A172 (cell line): ENCODE measurements around the gene FKBP14. TPM values are rescaled to one million over a fixed set of nuclear protein-coding genes. Genes with fewer than 3 reads are reported as not detected.

Experiments used
- DNase-seq: peaks from one replicate; pipeline ENCODE4 v3.0.0-alpha.2; 2015; ENCODE audit warnings: low spot score
- total RNA-seq: library from RNA; depleted of rRNA; stranded (reverse); fragments of >200 nt; shearing (Covaris generic); gene quantifications from 2 replicates; pipeline ENCODE4 v1.2.3, GENCODE V29; 2014; rRNA removed

FKBP14 gene, protein sequence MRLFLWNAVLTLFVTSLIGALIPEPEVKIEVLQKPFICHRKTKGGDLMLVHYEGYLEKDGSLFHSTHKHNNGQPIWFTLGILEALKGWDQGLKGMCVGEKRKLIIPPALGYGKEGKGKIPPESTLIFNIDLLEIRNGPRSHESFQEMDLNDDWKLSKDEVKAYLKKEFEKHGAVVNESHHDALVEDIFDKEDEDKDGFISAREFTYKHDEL
- 13.4 and 17.2 TPM in 2 replicates for total RNA-seq

DNA sequence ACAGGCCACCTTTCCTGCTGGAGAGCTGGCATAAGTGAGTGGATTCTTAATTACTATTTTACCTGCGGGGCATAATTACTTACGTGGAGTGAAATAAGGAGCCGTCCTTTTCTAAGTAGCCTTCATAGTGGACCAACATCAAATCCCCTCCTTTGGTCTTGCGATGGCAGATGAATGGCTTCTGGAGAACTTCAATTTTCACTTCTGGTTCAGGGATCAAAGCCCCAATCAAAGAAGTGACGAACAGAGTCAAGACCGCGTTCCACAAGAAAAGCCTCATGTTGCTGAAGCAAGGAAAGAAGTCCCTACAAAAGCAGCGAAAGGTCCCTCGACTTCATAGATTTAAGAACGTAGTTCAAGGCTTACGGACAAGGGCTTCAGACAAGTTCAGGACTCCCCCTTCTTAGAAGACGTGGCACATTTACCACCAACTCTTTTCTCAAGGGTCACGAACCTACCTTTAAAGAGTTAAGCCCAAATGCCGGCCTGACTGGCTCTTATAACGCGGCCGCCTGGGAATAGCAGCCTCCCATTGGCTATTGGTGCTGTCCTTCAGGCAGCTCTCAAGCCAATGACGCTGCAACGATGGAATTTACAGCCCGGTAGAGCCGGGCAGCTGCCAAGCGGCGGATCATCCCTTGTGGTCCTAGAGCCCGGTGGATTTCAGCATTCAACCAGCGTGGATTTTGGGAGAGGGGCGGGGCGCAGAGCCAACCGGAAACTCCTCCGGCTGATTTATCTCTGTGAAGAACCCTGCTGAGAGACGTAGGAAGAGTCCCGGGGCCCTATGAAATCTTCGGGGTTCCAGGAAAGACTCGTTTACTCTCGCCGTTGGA lies at the start of gene FKBP14:
TSS of gene FKBP14 (minus strand) at position 474 of the 836 bp plus-strand sequence. CDS start at position 280, 194 bp downstream.
- peak; percentile 100 for DNase-seq

DNA sequence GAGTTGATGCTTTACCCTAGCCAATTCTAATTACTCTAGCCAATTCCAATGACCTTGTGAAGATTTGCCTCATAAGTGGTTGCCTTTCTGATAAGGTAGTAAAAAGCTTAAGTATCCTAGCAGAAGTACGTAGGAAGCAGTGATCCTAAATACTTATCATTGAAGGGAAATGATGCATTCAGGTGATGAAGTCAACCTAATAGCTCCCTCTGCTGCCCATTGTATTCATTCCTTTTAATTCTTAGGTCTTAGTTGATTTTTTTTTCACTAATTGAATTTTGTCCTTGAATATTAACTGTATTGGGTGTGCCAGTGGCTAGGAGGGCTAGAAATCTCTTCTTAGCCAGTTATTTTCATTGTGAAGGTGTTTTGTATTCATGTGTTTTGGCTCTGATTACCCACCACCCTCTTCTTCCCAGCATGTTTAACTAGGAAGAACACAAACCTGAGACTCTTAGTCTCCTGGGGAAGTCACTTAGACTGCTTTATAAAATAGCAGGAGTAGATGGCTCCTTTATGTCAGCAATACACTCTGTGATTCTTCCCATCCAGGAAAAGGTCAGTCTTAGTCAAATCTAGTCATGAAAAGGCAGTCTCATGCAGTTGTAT lies 48.0 kb upstream of the FKBP14 start:
- DNase-seq, result peak; percentile 70

DNA sequence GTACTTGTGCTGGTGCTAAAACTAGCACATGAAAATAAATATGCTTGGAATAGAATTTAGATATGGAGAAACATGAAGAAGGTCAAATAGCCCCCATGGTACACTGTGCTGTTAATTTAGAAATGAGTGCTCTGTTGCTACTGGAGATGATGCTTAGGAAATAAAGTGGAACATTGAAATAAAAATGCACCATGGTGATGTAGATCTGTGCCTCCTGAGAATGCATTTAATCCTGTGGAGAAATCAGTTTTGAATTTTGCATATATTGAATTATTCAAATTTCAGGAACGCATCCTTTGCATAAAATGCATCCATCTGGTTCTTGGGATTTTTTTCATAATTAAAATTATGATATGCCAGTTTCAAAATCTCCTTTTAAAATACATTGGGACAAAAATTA lies 46.2 kb upstream of the FKBP14 start:
- DNase-seq, result no peak

DNA sequence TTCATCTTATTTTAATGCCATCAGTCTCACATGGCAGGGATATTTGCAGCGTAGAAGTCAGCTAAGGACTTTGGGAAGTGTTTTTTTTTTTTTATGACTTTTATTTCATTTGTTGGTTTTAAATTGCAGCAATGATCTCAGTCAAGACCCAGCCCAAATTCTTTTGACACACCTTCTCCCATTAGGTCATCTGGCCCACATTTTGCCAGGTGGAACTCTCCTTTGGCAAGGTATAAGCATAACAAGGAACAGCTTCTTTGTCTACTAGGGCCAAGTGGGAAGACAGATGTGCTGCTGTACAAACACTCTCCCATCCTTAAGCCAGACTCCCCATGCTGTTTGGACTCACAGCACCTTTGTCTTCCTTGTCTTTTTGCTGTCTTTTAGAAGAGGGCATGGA lies 43.5 kb upstream of the FKBP14 start:
- DNase-seq, result no peak

DNA sequence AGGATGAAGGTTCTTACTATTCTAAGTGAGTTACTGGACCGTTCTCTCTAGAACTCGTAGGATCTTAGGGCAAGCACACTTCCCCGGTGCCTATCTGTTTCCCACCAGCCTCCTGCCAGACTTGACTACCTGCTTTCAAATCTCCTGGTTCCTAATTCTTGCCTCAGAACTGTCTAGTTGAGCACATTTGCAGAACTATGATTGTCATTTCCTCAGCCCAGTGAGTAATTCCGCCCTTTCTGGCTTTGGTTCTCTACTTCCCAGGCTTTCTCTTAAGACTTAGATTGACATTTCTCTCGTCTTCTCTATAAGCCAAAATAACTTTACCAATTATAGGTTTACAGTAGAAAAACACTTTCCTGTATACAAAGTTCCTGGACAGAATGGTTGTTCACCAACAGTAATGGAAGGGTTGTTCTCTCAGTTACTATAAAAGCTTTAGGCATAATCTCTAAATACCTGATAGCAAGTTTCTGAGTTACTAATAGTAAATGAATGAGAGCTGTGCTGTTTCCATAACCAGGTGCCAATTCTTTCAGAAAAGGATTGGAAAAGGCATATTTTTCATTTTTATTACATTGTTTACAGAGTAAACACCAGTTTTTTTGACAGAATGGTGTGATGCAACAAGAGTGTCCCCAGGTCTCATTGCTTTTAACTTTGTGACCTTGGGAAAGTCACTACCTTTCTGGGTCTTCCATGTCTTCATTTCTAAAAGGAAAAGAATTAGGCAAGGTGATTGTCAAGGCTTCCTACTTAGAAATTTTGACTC lies 42.8 kb upstream of the FKBP14 start:
- no peak for DNase-seq

DNA sequence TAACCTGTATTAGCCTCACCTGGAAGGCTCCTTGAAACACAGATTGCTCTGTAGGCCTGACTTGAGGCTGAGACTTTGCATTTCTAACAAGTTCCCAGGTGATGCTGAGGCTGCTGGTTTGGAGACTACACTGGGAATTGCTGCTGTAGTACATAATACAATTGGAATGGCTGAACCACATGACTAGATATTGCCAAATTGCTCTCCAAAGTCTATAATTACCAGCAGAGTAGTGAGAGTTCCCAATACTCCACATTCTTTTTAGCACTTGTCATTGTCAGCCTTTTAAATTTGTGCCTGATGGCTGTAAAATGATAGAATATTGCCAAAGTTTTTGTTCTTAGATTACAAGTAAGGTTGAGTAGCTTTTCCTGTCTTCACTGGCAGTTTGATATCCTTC lies 41.6 kb upstream of the FKBP14 start:
- DNase-seq, result peak; percentile 42

DNA sequence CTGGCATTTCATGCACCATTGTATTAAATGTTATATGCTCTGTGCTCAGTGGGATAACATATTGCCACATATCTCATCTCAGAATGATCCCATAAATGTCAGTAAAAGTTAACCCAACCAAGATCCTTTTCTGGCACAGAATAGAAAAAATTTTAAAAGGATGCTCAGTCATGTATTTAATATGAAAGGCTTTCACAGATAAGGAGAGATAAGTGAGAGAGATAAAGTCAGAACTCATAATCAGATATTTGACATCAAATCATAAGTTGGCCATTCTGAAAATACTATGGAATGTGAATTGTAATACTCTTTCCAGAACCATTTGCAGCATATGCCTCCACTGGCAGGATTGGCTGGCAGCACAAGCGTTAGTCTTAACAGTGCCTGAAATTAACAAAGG lies 40.2 kb upstream of the FKBP14 start:
- DNase-seq, result no peak

DNA sequence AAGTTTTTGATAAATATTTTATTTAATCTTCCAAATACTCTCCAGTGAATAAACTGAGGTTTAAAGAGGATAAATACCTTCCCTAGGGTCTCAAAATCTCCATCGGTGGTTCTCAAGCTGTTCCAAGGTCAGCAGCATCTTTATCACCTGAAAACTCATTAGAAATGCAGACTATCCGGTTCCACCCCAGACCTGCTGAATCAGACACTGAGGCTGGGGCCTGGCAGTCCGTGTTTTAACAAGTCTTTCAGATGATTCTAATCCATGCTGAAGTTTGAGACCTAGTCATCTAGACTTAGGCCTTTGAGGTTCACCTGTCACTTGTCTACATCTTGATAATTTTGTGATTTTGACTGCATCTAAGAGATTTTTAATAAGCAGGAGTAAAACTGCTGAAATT lies 39.2 kb upstream of the FKBP14 start:
- no peak for DNase-seq

DNA sequence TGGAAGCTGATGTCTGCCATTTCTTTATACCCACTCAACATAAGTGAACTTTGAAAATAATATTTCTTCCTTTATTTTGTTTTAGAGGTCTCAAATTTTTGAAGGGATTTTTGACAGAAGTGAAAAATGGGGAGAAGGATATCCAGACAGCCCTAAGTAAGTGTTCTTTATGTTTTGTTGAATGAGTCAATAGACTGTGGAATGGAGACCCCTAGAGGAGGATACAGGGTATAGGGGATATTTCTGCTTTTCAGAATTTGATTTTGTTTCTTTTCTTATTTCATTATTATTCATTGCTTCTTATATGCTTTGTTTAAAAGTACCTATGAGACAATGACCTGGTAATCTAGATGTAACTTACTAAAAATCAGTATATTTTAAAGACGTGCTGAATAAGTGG lies 36.1 kb upstream of the FKBP14 start:
- DNase-seq, result peak; percentile 36

DNA sequence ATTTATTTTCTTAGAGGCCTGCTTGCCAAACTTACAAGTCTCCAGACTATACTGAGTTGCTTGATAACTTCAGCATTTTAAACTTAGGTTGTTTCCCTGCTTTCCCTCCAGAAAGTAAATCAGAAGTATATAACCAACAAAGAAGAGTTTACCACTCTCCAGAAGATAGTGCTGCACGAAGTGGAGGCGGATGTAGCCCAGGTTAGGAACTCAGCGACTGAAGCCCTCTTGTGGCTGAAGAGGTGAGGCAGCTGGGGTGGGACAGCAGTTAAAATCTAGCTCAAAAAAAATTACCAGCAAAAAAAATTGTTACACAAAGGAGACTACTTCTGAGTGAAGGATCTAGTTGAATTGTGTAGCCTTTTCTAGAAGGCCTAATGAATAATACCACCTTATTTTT lies 35.3 kb upstream of the FKBP14 start:
- DNase-seq, result peak; percentile 18

DNA sequence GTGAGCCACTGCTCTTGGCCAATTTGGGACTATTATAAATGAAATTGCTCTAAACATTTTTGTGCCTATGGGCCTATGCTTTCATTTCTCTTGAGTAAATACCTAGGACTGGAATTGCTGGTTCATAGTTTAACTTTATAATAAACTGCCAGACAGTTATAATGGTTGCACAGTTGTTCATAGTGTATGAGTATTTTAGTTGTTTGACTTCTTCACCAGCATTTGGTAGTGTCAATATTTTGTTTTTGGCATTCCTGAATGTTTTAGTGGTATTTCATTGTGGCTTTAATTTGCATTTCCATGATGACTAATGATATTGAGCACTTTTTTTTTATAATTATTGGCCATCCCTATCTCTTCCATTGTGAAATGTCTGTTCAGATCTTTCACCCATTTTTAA lies 31.2 kb upstream of the FKBP14 start:
- no peak for DNase-seq

DNA sequence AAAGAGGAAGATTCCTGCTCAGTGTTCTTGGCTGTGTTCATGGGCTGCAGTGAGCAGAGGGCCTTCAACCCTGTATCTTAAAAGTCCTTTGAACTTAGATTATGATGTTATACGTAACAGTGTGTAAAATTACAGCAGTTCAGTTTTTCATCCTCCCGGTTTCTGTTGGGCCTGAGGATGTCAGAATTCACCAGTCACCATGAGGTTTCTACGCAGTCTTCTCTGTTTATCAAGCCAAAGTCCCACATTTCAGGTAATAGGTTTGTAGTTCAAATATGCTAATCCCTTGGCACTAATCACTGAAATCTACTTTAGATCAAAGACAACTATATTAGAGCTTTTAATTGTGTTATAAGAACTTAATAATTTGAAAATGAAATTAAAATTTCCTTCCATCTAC lies 26.6 kb upstream of the FKBP14 start:
- no peak for DNase-seq

DNA sequence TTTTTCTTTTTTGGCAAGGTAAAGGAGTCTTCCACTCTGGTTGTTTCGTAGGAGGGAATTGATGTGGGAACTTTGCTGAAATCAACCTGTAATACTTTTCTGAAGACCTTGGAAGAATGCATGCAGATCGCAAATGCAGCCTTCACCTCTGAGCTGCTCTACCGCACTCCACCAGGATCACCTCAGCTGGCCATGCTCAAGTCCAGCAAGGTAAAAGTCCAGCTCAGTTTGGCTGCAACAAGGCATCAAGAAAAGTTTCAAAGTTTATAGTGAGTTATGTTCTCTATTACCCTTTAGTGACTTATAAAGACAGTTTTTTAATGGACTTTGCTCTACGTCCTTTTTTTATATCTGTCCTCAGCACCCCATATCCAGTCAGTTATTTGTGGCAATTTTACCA lies 22.7 kb upstream of the FKBP14 start:
- DNase-seq, result no peak

DNA sequence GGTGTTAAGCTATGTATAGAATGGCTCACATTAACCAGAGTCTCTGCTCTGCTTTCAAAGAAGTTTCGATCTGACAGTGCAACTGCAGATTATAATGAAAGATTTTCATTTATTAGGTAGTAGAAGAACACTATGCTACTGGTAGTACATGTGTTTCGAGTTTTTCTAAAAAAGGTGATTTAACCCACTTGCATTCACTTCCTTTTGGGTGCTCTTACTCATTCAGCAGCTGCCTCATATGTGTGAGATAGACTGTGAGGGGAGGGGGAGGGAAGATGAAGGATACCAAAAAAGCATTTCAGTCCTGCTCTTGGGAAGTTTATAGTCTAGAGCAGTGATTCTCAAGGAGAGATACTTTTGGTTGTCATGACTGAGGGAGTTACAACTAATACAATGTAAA lies 22.1 kb upstream of the FKBP14 start:
- no peak for DNase-seq

DNA sequence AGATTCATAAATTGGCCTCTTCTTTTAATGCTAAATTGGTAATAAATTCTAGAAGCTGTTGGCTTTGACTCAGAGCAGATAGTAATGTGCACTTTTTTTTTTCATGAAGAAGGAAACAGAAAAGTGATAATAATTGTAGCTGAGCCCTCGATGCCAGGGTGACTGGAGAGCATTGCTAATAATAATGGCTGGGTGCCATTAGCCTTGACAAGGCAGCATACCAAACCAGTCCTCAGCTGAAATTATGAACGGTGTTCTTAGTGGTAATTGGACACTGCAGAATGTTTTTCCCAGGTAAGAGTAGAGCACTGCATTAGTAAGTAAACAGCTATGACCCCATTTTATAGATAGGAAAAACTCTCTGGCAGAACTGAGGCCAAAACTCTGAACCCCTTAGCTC lies 20.6 kb upstream of the FKBP14 start:
- no peak for DNase-seq

DNA sequence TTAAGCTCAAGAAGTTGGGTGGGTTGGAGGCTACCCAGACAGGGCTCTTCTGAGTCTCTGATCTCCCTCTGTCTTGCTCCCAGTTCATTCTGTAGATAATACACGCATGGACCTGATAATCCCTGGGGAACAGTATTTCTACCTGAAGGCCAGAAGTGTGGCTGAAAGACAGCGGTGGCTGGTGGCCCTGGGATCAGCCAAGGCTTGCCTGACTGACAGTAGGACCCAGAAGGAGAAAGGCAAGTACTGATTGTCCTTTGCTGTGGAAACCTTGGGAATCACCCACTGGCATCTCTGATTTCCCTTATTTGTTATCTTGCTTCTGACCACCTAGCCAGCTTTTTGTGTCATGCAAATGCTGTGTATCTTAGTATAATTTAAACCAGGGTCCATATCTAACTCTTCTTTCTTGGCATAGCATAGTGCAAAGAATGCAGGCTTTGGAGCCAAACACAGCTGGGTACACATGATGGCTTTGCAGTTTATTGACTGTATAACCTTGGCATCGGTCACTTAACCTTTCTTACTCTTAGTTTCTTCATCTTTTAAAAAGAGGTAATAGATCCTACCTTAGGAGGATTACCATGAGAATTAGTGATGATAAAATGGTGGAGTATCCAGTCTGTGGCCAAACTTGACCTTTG lies 19.7 kb upstream of the FKBP14 start:
- no peak for DNase-seq

DNA sequence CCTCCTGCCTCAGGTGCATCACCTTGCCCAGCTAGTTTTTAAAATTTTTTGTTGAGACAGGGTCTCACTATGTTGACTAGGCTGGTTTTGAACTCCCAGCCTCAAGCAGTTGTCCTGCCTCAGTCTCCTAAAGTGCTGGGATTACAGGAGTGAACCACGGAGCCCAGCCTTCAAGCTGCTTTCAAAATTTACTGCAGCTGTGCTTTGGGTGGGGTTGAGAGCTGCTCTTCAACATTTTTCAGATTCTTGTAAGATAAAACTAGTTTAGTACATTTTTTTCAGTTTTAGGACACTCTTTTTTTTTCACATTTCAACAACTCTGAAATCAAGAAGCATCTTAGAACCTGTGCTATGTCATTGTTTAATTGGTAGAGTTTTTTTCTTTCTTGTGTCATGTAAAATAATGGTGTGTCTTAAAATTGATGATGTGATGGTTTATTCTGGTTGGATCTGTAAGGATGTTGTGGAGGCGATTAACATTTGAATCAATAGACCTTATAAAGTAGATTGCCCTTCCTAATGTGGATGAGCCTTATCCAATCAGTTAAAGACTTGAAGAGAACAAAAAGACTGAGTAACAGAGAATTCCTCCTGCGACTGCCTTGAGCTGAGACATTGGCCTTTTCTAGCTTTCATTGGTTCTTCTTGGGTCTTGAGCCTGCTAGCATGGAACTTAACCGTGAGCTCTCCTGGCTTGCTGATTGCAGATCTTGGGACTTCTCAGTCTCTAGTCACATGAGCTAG lies 15.2 kb upstream of the FKBP14 start:
- DNase-seq, result no peak

DNA sequence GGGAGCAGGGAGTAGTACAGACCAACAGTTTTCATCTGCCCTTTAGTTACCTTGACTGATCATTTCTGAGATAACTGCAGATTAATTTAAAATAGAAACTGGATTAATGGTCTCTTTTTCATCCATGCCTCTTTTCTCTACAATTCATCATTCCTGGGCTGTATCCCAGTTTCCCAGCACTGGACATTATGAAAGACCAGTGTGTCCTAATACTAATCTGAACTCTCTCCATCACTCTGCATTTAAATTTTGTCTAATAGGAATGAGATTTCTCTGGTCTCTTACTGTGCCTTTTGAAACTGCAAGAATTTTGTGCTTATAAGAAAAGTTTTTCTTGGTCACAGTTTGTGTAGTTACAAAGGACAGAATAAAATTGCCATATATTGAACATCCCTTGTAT lies 14.4 kb upstream of the FKBP14 start:
- no peak for DNase-seq

DNA sequence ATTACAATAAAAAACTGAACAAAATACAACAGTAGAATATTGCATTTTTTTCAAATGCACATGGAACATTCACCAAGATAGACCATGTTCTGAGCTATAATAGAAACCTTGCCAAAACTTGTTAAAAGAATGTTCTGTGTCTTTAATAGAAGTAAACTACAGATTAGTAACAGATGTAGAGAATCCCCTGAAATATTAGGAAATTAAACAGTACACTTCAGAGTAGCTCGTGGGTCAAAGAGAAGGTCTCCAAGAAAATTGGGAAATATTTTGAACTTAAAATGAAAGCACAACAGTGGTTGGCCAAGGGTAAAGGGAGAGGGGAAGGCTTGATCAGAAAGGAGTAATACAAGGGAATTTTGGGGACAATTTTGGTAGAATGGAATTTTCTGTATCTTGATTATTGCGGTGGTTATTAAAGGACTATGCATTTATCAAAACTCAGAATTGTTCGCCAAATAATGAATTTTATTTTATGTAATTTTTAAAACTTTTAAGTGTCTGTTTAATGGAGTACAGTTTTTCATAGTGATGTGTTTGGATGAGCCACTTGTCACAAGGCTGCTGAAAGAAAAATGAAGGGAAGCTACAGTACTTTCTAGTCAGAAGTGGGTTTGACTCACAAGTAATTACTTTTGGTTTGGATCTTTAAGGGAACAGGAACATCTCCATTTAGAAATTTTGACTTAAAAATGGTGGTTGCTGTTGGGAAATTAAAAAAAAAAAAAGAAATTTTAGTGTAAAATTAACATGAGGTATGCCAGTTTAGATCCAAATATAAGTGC lies 11.9 kb upstream of the FKBP14 start:
- DNase-seq, result no peak

DNA sequence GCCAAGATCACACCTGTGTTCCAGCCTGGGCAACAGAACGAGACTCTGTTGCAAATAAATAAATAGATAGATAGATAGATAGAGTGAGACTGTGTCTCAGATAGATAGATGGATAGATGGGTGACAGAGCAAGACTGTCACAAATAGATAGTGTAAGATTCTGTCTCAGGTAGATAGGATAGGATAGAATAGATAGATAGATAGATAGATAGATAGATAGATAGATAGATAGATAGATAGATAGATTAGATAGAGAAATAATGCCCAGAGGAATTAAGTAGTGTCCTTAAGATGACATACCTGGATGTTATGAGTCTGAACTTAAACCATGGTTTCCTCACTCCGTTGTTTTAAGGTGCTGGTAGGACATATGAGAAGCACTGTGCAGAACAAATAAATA lies 9.7 kb upstream of the FKBP14 start:
- no peak for DNase-seq
